ENCODE results near the gene WDR12. TPM values are rescaled to one million over a fixed set of nuclear protein-coding genes. Genes with fewer than 3 reads are reported as not detected.

Gene WDR12
- total RNA-seq, 2 experiments from 2014 or later: 38.4 to 91.4 TPM

GRCh38 chr2:202842690-202843089 lies 68.8 kb downstream of the WDR12 start:
- CTCF ChIA-PET (ENCODE audit: unreplicated experiment): no interaction called here

GRCh38 chr2:202841090-202841867 lies 70.2 kb downstream of the WDR12 start:
- ChIA-PET POLR2A (interaction anchor here (0.5 to 1.0 kb wide), 3 partner anchors 10 to 1390 kb away, joined by 3 to 6 read pairs (median 3); no protein-coding TSS in a partner anchor), CTCF (ENCODE audit: unreplicated experiment) (no interaction called here)
- H4K20me1 ChIP-seq (ENCODE audit: insufficient read depth, low read length): no peaks in the 10 kb centered on the region
- H3K4me1 ChIP-seq (ENCODE audit: insufficient read depth, low read length, poor library complexity, severe bottlenecking): no peaks in the 10 kb centered on the region
- H2AFZ ChIP-seq (ENCODE audit: low read length): no peak overlapping the region
- no peaks in the 10 kb centered on the region for H3K9me2 ChIP-seq (ENCODE audit: insufficient read depth, low read length)
- DNase-seq (ENCODE audit: low spot score): no peak
- H3K79me2 ChIP-seq (ENCODE audit: insufficient read depth, low read depth, low read length): no peaks in the 10 kb centered on the region
- no TSS peak for BruUV-seq (replicated peaks)
- intact Hi-C loops (cut with micrococcal nuclease; ENCODE audit: unreplicated experiment): no loop called here
- TF ChIP-seq CTCF (conservative IDR thresholded peaks at IDR 0.05; ENCODE audit: low read length) (no peak), EZH2phosphoT487 (IDR thresholded peaks at IDR 0.05; ENCODE audit: borderline replicate concordance, low read depth, low read length) (no peak)
- H3K4me3 ChIP-seq (ENCODE audit: low read depth, low read length, poor library complexity, severe bottlenecking): no peak overlapping the region
- no peak overlapping the region for H3K27ac ChIP-seq (ENCODE audit: low read depth, low read length, poor library complexity, severe bottlenecking)
- H3K4me2 ChIP-seq (ENCODE audit: low read length): no peak overlapping the region
- no peaks in the 10 kb centered on the region for H3K36me3 ChIP-seq (ENCODE audit: insufficient read depth, low read length)
- H3K9me3 ChIP-seq (ENCODE audit: low read length): peaks cover 7% of the 10 kb centered on the region; the same call in 1 of the 2 replicates

More at GRCh38 chr2:202842690-202843089, 68.8 kb downstream of the WDR12 start:
- H3K36me3 ChIP-seq (ENCODE audit: insufficient read depth, low read length): no peaks in the 10 kb centered on the region
- no peaks in the 10 kb centered on the region for H4K20me1 ChIP-seq (ENCODE audit: insufficient read depth, low read length)
- no peak for DNase-seq (ENCODE audit: low spot score)
- intact Hi-C loops (cut with micrococcal nuclease; ENCODE audit: unreplicated experiment): no loop called here
- peaks cover 7% of the 10 kb centered on the region; the same call in 1 of the 2 replicates for H3K9me3 ChIP-seq (ENCODE audit: low read length)
- H3K4me3 ChIP-seq (ENCODE audit: low read depth, low read length, poor library complexity, severe bottlenecking): no peak overlapping the region
- no peak overlapping the region for H2AFZ ChIP-seq (ENCODE audit: low read length)
- no peak overlapping the region for H3K4me2 ChIP-seq (ENCODE audit: low read length)
- no peaks in the 10 kb centered on the region for H3K9me2 ChIP-seq (ENCODE audit: insufficient read depth, low read length)
- no peaks in the 10 kb centered on the region for H3K79me2 ChIP-seq (ENCODE audit: insufficient read depth, low read depth, low read length)
- H3K4me1 ChIP-seq (ENCODE audit: insufficient read depth, low read length, poor library complexity, severe bottlenecking): no peaks in the 10 kb centered on the region
- no TSS peak for BruUV-seq (replicated peaks)
- TF ChIP-seq CTCF (conservative IDR thresholded peaks at IDR 0.05; ENCODE audit: low read length) (no peak), EZH2phosphoT487 (IDR thresholded peaks at IDR 0.05; ENCODE audit: borderline replicate concordance, low read depth, low read length) (no peak)
- POLR2A ChIA-PET: interaction anchor here (0.5 to 1.5 kb wide), 6 partner anchors 8 to 897 kb away, joined by 3 to 6 read pairs (median 4); no protein-coding TSS in a partner anchor
- H3K27ac ChIP-seq (ENCODE audit: low read depth, low read length, poor library complexity, severe bottlenecking): no peak overlapping the region

Data from OCI-LY7 (cell line).